Colonic mucosa (tissue), 4 donors: Measurements from ENCODE around the gene CYP51A1. TPM values are rescaled to one million over a fixed set of nuclear protein-coding genes. Genes with fewer than 3 reads are reported as not detected.
"Not testable (repeated sequence)": the region's sequence is repeated elsewhere in the genome, so short reads cannot be mapped to it uniquely, and the experiment has no call there.

Experiments
- DNase-seq: peaks from one replicate; pipeline ENCODE4 v3.0.0-alpha.2; 2020
- H3K27ac ChIP-seq: fragments of 200-600 bp; one replicate; pipeline ENCODE4 v1.8.0; 2021
- H3K27me3 ChIP-seq: fragments of 200-600 bp; one replicate; pipeline ENCODE4 v1.8.0; 2021
- H3K36me3 ChIP-seq: fragments of 200-600 bp; one replicate; pipeline ENCODE4 v1.8.0; 2021
- H3K4me1 ChIP-seq: fragments of 200-600 bp; one replicate; pipeline ENCODE4 v1.8.0; 2021; ENCODE audit warnings: mild to moderate bottlenecking
- H3K4me3 ChIP-seq: fragments of 200-600 bp; one replicate; pipeline ENCODE4 v1.8.0; 2021
- H3K9ac ChIP-seq, 2 donors: one replicate each; pipeline ENCODE4 v1.7.0; 2013; ENCODE audit warnings: control low read depth in 2 of 2, low read depth in 2 of 2, low read length in 2 of 2
- H3K9me3 ChIP-seq: fragments of 200-600 bp; one replicate; pipeline ENCODE4 v1.8.0; 2021
- intact Hi-C: fragments of 100-400 bp; cut with DNase I; formaldehyde crosslinking; loops from one replicate; pipeline ENCODE4 v1.14.1; 2022
- total RNA-seq, 2 donors: library from RNA; stranded (reverse); fragmentation: NEBNext Ultra II Directional in 1 of 2; extraction: Animal tissue kit (Norgen Biotek cat#: 25700) in 1 of 2; gene quantifications; one replicate each; pipeline ENCODE4 v1.2.1, GENCODE V29; 2021
- TF ChIP-seq, protein P1 (sequence below): fragments of 200-600 bp; IDR thresholded peaks from one replicate; pipeline ENCODE4 v1.8.0; 2022; ENCODE audit warnings: antibody characterized with exemption, mild to moderate bottlenecking
- donor health status: healthy.
- donor health status: DM: no; HTN: no; CAD: no.
- donor health status: DM: no; HTN: no; CAD: no.

The CYP51A1 gene
- total RNA-seq: 100 to 1,000 TPM; 125 to 322 TPM

DNA sequence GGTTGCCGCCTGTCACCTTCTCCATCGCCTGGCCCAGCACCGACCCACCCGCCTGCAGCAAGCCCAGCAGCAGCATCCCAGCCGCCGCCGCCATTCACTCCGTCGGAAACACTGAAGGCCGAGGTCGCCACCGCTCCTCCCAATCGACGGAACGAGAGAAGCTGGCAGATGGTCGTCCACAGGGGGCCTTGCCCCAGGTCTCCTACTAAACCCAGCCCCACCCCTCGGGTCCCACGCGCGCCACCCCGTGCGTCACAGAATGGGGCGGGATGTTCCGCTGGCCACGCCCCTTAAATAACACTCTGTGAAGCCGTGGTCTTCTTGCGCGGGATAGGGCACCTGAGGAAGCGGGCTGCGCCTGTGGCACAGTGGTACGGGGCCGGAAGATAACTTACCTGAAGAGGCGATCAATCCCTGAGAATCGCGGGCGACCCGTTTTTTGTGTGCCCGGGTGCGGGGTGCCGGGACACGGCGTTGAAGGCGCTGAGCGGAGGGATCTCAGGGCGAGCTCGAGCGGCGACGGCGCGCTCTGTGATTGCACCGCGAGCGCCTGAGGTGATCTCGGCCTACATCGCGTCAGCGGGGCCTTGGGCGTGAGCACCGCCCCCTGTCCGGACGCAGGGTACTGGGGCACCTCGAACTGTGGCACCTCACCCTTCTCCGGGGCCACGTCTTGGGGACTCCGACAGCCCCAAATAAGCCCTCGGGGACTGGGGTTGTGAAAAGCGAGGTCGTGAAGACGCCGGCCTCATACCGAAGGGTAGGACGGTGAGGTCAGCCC is at the start of gene CYP51A1:
CYP51A1 (minus strand) TSS at position 207 of the 781 bp plus-strand sequence; CDS start at position 94, 113 bp downstream.
- no peaks in the 10 kb centered on the region for H3K27me3 ChIP-seq
- peak within 1 kb of the TSS; percentile 92 for H3K27ac ChIP-seq
- H3K9me3 ChIP-seq: no peaks in the 10 kb centered on the region
- H3K4me1 ChIP-seq: no peaks in the 10 kb centered on the region
- peak within 1 kb of the TSS; percentile 97 for H3K4me3 ChIP-seq
- peak within 1 kb of the TSS; percentile 82 to 91 for H3K9ac ChIP-seq
- TF ChIP-seq, protein P1, sequence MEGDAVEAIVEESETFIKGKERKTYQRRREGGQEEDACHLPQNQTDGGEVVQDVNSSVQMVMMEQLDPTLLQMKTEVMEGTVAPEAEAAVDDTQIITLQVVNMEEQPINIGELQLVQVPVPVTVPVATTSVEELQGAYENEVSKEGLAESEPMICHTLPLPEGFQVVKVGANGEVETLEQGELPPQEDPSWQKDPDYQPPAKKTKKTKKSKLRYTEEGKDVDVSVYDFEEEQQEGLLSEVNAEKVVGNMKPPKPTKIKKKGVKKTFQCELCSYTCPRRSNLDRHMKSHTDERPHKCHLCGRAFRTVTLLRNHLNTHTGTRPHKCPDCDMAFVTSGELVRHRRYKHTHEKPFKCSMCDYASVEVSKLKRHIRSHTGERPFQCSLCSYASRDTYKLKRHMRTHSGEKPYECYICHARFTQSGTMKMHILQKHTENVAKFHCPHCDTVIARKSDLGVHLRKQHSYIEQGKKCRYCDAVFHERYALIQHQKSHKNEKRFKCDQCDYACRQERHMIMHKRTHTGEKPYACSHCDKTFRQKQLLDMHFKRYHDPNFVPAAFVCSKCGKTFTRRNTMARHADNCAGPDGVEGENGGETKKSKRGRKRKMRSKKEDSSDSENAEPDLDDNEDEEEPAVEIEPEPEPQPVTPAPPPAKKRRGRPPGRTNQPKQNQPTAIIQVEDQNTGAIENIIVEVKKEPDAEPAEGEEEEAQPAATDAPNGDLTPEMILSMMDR: no peak
- peak; percentile 98 for DNase-seq
- intact Hi-C loops: loop anchor here (5.0 kb wide), 1 partner anchor 313 kb away; the partner anchor contains the start of gene GATAD1
- no peaks in the 10 kb centered on the region for H3K36me3 ChIP-seq

GRCh38 chr7:92178928-92179924 is 44.9 kb upstream of the CYP51A1 start, which contains the start of gene LRRD1:
Gene LRRD1 (minus strand): TSS chr7:92179142. CDS start chr7:92165202, 13,940 bp downstream.
- Histone ChIP-seq H3K27ac (no peak within 1 kb of the TSS), H3K4me1 (no peaks in the 10 kb centered on the region), H3K4me3 (peak within 1 kb of the TSS; percentile 41), H3K9me3 (no peaks in the 10 kb centered on the region), H3K36me3 (no peaks in the 10 kb centered on the region), H3K9ac (peak within 1 kb of the TSS; percentile 46 to 74), H3K27me3 (no peaks in the 10 kb centered on the region)
- peak; percentile 93 for DNase-seq
- intact Hi-C loops: no loop called here
- TF ChIP-seq, protein P1: peak; percentile 99

DNA sequence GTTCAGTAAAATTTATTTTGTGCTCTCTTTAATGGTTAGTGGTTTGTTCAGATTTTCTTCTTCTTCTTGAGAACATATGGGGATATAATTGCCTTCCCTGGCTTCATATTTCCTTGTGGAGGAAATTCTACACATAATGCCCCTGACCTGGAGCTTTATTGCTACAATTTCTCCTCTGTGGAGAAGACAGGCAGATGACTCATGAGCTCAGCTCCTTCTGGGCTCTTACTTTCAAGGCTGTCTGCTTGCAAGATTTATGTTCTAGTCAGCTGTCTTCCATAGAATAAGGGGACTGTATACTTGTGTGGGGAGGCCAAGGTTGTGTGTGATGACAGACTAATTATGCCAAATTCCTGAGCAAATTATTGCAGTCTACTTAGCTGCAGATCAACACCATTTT is 43.1 kb upstream of the CYP51A1 start:
- H3K9ac ChIP-seq: no peak overlapping the region
- no peak overlapping the region for H3K27ac ChIP-seq
- H3K9me3 ChIP-seq: no peaks in the 10 kb centered on the region
- intact Hi-C loops: no loop called here
- no peaks in the 10 kb centered on the region for H3K36me3 ChIP-seq
- DNase-seq: no peak
- TF ChIP-seq, protein P1: no peak
- no peaks in the 10 kb centered on the region for H3K4me1 ChIP-seq
- no peak overlapping the region for H3K4me3 ChIP-seq
- no peaks in the 10 kb centered on the region for H3K27me3 ChIP-seq

DNA sequence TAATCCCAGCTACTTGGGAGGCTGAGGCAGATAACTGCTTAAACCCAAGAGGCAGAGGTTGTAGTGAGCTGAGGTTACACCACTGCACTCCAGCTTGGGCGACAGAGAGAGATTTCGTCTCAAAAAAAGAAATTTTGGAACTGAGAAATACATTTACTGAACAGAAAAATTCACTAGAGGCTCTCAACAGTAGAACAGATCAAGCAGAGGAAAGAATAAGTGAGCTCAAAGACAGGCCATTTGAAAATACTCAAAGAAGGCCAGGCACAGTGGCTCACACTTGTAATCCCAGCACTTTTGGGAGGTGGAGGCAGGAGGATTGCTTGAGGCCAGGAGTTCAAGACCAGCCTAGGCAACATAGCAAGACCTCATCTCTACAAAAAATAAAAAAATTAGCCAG is 35.3 kb upstream of the CYP51A1 start:
- H3K27ac ChIP-seq, DNase-seq, H3K4me3 ChIP-seq, H3K4me1 ChIP-seq, H3K27me3 ChIP-seq, intact Hi-C loops, H3K36me3 ChIP-seq, H3K9me3 ChIP-seq, H3K9ac ChIP-seq: not testable (repeated sequence)

GRCh38 chr7:92161271-92161670 is 27.0 kb upstream of the CYP51A1 start:
- intact Hi-C loops: no loop called here
- Histone ChIP-seq H3K27me3 (no peaks in the 10 kb centered on the region), H3K27ac (no peak overlapping the region), H3K4me1 (no peaks in the 10 kb centered on the region), H3K9ac (no peak overlapping the region), H3K9me3 (no peaks in the 10 kb centered on the region), H3K4me3 (no peak overlapping the region), H3K36me3 (no peaks in the 10 kb centered on the region)
- no peak for DNase-seq
- TF ChIP-seq, protein P1: no peak
